GM19193 (cell line): ENCODE measurements around the gene HOXC9.

Experiments
- POLR2A ChIP-seq: IDR thresholded peaks from 4 replicates; pipeline ENCODE4 v1.6.1; 2011; ENCODE audit not compliant: insufficient read depth, insufficient read length; ENCODE audit errors: extremely low read depth

Gene HOXC9

DNA sequence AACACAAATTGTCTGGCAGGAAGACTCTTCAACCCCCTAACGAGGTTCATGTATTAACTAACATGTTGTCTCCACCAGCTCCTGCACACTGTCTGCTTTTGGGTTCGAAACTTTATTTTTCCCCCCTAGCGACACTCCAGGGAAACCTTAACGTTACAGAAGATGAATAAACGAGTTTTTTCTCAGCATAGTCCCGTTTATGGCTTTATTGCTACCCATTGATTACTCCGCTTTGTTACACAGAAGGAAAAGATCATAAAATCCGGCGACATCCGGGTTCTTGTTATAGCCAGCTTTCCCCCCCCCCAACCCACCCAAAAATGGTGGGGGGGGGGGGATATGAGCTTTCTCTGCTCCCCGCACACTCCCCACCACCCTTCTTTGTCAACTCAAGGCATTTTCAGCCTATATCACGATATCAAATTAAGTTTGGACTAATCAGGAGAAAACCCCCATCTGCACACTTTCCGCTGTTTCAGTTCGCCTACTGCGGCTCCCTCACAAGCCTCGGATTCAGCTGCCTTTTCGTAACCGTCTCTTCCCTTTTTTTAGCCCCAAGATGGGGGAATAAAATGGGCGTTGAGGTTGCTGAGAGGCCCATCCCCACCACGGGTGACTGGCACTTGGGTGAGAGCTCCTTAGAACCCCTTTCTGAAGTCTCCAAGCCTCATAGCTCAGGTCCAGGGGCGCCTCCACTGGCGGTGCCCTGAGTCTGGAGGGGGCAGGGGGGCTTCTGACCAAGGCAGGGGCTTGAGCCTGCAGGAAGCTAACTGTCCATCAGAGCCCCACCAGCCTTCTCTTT, 26.9 kb downstream of the HOXC9 start:
- no peak for TF ChIP-seq POLR2A

DNA sequence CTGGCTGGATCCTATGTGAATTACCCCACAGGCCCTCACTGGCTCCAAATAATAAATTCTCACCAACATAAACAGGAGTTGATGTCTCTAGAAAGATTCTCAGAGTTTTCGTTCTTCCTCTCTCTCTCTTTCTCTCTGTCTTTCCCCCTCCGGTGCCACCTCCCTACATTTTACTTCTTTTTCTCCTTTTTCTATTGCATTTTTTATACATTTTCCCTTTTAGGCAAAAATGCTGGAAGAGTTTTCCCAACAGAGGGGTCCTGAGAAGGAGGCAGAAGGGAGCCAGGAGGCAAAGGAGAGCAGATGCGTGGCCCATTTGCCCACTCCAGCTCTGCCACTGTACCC, 27.5 kb downstream of the HOXC9 start:
- no peak for TF ChIP-seq POLR2A

DNA sequence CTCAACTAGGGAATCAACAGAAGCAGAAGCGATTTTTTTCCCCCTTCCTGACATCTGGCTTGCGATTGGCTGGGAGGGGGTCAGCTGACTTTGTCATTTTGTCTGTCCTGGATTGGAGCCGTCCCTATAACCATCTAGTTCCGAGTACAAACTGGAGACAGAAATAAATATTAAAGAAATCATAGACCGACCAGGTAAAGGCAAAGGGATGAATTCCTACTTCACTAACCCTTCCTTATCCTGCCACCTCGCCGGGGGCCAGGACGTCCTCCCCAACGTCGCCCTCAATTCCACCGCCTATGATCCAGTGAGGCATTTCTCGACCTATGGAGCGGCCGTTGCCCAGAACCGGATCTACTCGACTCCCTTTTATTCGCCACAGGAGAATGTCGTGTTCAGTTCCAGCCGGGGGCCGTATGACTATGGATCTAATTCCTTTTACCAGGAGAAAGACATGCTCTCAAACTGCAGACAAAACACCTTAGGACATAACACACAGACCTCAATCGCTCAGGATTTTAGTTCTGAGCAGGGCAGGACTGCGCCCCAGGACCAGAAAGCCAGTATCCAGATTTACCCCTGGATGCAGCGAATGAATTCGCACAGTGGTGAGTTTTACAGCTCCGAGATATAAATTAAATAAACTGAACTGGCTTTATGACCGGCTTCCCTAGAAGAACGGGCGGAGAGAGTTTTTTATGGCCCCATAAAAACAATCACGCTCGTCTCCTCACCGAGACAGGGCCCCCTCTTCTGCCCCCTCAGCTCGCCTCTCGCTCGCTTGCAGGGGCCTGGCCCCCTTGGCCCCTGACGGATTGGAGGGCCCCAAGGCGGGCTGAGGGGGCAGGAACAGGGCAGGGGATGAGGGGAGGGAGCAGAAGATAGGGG, 28.6 kb downstream of the HOXC9 start, which contains the start of gene HOXC6:
HOXC6 (plus strand) TSS at position 127 of the 888 bp plus-strand sequence; CDS start at position 209, 82 bp downstream.
- TF ChIP-seq POLR2A, result no peak

DNA sequence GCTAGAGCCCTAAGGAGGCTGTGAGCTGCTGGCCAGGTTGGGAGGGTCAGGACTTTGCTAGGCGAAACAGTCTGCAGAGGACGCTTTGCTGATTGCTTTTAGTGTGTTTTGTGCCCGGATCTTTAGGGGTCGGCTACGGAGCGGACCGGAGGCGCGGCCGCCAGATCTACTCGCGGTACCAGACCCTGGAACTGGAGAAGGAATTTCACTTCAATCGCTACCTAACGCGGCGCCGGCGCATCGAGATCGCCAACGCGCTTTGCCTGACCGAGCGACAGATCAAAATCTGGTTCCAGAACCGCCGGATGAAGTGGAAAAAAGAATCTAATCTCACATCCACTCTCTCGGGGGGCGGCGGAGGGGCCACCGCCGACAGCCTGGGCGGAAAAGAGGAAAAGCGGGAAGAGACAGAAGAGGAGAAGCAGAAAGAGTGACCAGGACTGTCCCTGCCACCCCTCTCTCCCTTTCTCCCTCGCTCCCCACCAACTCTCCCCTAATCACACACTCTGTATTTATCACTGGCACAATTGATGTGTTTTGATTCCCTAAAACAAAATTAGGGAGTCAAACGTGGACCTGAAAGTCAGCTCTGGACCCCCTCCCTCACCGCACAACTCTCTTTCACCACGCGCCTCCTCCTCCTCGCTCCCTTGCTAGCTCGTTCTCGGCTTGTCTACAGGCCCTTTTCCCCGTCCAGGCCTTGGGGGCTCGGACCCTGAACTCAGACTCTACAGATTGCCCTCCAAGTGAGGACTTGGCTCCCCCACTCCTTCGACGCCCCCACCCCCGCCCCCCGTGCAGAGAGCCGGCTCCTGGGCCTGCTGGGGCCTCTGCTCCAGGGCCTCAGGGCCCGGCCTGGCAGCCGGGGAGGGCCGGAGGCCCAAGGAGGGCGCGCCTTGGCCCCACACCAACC, 29.8 kb downstream of the HOXC9 start:
- no peak for TF ChIP-seq POLR2A

DNA sequence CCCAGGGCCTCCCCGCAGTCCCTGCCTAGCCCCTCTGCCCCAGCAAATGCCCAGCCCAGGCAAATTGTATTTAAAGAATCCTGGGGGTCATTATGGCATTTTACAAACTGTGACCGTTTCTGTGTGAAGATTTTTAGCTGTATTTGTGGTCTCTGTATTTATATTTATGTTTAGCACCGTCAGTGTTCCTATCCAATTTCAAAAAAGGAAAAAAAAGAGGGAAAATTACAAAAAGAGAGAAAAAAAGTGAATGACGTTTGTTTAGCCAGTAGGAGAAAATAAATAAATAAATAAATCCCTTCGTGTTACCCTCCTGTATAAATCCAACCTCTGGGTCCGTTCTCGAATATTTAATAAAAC, 30.5 kb downstream of the HOXC9 start:
- TF ChIP-seq POLR2A, result no peak

DNA sequence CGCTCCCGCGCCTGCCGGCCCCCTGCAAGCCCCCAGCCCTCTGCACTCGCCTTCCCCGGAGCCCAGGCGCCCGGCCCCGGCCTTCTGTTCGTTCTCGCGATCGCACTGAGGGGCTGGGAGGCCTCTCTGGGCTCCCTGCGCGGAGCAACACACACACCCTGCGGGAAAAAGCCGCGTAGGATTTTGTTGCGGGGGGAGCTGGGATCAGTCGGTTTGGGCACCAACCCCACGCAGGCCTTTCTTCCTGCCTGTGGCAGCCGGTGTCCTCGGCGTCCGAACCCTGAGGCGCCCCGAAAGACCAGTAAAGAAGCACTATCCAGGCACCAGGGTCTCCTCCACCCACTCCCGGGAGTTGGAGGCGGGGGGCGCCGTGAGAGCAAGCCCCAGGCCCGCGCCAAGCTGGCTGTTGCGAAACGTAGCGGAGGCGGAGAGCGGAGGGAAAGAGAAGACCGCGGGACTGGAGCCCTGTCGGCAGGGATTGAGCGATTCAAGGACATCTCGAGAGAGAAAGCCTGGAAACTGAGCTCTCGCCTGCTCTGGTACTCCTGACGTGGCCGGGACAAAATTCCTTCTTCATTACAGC, 31.0 kb downstream of the HOXC9 start:
- no peak for TF ChIP-seq POLR2A

DNA sequence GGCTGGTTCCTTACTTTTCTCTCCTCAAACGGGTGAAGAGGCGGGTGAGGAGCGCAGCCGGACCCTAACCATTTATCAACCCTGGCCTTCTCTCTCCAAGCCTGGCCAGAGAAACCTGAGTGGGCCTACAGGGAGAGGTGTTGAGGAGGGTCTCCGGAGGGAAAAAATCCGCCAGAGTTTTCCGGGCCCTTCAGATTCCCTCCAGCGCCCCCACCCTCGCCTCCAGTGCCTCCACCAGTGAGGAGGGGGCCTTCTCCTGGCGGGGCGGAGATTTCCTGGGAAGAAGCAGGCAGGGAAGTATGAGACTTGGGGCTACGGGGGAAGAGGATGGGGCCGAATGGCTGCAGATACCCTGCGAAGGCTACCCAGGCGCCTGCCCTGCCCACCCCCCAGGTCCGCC, 31.5 kb downstream of the HOXC9 start:
- no peak for TF ChIP-seq POLR2A

DNA sequence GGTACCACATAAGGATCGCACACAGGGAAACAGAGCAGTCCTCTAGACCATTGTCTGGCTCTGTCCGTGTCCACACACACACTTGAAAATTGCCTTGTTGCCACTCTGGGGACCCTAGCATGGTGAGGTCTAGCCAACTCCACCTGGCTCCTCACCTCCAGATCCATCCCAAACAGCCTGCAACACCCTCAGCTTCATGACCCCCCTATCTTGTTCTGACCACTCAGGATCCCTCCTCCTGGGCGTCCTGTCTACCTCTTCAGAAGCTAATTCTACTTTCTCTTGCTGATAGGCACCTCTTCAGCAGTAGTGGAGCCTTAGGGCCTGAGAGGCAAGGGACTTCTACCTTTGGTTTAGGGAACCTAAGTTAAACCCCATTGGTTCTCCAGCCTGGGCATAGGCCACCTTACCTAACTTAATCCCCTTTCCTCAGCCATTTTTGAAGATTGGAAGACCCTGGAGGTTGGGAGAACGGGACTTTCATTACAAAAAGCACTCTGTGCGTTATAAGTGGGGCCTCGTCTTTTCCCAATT, 32.2 kb downstream of the HOXC9 start:
- no peak for TF ChIP-seq POLR2A

DNA sequence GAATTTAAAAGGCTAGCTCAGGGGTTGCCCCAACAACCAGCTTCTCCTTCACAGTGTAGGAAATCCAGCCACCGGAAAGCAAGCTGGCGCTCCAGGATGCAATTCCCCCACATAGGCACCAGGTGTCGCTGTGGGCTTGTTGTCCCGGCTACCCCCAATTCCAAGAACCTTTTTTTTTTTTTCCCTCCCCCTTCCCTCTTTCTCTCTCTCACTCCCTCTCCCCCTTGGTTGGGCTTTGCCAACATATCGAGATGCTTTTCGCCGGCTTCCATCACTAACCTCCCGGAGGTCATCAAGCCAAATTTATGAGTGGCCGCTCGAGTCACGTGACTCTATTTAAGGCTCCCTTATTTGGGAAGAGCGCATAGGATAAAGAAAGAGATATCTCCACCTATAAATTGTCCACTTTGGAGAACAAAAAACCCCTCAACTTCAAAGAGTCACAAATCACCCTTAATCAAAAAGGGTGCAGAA, 32.7 kb downstream of the HOXC9 start, which contains the start of gene HOXC5:
HOXC5 (plus strand) TSS at position 424 of the 474 bp plus-strand sequence. CDS start 73 bp downstream, outside the sequence.
- no peak for TF ChIP-seq POLR2A

DNA sequence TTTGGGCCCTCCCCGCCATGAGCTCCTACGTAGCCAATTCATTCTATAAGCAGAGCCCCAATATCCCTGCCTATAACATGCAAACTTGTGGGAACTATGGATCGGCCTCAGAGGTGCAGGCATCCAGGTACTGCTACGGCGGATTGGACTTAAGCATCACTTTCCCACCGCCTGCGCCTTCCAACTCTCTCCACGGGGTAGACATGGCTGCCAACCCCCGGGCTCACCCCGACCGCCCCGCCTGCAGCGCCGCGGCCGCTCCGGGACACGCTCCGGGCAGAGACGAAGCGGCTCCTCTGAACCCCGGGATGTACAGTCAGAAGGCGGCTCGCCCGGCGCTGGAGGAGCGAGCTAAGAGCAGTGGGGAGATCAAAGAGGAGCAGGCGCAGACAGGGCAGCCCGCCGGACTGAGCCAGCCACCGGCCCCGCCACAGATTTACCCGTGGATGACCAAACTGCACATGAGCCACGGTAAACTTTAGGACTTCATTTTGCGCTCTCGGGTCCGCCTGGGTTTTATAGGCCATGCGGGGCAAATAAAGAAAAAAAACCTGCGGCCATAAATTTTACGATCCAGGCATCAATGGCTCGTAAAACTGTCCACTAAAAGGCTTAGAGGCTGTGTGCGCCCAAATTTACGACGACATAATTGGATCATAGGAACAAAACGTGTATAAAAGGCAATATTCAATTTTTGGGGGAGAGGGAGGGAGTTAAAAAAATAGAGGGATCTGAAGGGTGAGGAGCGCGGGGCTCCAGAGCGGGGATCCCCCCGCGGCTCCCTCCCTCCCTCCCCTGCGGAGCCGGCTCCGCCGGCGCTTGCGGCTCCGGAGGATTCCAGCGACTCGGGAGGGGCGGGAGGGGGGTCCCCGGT, 33.4 kb downstream of the HOXC9 start:
- TF ChIP-seq POLR2A, result no peak

DNA sequence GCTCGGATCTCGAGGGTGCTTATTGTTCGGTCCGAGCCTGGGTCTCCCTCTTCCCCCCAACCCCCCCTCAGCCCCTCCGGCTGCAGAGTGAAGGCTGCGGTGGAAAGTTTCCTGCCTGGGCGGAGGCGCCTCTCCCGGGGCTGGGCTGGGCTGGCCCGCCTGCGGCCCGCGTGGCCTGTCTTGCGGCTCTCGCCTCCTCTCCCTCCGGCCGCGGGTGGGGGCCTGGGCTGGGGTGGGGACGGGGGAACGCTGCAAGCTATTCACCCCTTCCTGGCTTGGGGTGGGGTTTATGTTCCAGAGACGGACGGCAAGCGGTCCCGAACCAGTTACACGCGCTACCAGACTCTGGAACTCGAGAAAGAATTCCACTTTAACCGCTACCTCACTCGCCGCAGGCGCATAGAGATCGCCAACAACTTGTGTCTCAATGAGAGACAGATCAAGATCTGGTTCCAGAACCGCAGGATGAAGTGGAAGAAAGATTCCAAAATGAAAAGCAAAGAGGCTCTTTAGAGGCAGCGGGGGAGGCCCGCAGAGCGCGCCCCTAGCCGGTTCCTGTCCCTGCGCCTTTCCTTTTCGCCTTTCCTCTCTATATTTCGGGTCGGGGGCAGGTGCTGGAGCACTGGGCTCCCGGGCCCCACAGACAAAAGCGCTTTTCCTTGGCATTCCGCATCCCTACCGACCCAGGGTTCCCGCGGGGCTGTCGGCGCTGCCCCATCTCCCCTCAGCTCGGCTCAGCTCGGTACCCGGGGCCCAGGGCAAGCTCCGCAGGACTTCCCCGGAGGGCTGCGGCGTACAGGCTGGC, 34.2 kb downstream of the HOXC9 start:
- TF ChIP-seq POLR2A, result no peak

DNA sequence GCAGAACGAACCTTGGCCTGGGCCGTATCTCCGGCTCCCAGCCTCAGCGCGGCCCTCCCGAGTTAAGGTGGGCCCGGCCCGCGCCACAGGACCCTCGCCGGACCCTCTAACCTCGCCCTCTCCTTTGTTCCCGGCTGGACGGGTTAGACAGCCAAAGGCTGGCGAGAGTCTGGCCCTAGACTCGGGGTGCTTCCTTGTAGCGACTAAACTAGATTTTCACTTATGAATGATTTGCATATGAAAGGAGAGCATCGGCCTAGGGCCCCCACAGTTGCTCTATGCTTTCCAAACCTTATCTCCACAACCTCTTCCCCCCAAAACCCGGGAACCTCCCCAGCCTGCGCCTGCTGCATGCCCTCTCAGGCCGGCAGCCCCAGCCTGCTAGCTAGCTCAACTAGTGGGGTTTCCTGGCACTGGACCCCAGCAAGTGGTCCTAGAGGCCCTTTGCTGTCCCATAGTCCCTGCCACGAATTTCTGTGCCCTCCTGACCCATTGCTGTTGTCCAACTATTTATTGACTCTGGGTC, 34.9 kb downstream of the HOXC9 start:
- no peak for TF ChIP-seq POLR2A
